ENCODE measurements around the gene SLMAP.

DNA sequence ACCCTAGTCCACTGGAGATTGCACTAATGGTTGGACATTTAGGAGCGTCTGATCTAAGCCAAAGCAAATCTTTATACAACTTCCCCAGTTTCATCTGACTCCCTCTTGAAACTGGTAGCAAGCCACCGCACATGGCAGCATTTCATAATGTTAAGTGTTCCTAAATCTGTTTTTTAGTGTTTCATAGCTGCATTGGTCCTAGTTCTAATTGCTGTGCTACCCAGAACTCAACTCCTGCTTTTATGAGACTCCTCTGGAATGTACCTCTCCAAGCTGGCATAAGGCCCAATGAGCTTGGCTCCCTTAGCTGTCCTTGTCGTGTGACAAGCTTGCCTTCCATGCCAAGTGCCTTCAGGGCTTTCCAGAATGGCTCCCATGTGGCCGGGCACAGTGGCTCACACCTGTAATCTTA lies 186.8 kb downstream of the SLMAP start:
- TF ChIP-seq POLR2A (IDR thresholded peaks at IDR 0.05) (no peak), EP300 (IDR thresholded peaks at IDR 0.05) (no peak), POLR2AphosphoS5 (IDR thresholded peaks at IDR 0.05) (no peak)
- TF ChIP-seq, protein P1, sequence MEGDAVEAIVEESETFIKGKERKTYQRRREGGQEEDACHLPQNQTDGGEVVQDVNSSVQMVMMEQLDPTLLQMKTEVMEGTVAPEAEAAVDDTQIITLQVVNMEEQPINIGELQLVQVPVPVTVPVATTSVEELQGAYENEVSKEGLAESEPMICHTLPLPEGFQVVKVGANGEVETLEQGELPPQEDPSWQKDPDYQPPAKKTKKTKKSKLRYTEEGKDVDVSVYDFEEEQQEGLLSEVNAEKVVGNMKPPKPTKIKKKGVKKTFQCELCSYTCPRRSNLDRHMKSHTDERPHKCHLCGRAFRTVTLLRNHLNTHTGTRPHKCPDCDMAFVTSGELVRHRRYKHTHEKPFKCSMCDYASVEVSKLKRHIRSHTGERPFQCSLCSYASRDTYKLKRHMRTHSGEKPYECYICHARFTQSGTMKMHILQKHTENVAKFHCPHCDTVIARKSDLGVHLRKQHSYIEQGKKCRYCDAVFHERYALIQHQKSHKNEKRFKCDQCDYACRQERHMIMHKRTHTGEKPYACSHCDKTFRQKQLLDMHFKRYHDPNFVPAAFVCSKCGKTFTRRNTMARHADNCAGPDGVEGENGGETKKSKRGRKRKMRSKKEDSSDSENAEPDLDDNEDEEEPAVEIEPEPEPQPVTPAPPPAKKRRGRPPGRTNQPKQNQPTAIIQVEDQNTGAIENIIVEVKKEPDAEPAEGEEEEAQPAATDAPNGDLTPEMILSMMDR (IDR thresholded peaks at IDR 0.05) = no peak

All from suprapubic skin (tissue), 4 donors.